Superior temporal gyrus (tissue), 1 donor: ENCODE data around the gene CLCA1.

Experiments used
- DNase-seq: peaks from one replicate; pipeline ENCODE4 v3.0.0-alpha.2; 2016; ENCODE audit errors: extremely low spot score

Gene CLCA1

GRCh38 chr1:86546787-86547221 lies 78.1 kb downstream of the CLCA1 start, which contains the start of gene CLCA4:
TSS of gene CLCA4 (plus strand) at chr1:86547078. CDS start at chr1:86547120, 42 bp downstream.
- DNase-seq: peak; percentile 94

GRCh38 chr1:86548839-86549238 lies 80.1 kb downstream of the CLCA1 start:
- DNase-seq: peak; percentile 22
